ENCODE results near the gene LCAT.

The LCAT gene

DNA sequence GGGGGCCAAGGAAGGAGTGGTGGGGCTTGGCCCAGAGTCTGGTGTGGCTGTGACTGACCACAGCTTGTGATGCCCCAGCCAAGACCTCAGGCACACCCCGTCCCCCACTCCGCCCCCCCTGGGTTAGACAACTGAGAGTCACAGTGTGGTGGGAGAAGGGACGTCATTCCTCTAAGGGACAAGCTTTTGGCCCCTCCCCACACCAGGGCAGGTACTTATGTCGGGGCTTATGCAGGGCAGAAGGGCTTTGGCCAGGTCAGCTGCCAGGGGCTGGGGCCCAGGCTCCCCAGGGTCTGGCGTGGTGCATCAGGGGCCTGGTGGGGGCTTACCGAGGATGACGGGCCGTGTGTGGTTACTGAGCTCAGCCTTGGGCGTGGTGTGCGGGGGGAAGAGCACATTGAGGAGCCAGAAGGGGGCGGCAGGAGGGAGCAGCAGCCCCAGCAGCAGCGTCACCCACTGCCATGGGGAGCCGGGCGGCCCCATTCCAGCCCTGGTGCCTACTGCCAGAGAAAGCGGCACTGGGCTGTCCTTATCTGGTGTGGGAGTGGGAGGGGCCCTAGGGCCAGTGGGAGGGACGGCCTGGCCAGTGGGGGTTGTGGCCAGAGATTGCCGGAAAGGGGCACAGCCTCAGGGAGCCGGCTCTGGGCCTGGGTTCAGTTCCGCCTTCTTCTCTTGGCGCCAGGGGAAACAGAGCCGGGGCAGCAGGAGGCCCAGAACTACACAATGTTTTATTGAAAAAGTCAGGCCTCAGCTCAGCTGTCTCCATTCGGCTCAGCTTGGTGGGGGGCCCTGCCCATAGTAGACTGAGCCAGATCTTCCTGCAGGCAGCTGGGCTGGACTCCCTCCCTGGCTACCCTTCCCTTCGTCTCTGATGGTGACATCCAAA is at the start of gene LCAT:
Gene LCAT, minus strand, starts transcription at position 502 of the 886 bp plus-strand sequence. Its CDS starts 19 bp downstream, at position 483.
- Histone ChIP-seq H3K9me3 (ENCODE audit: insufficient read depth, low read length) (no peaks in the 10 kb centered on the region), H3K4me1 (ENCODE audit: insufficient read depth, insufficient read length) (peaks cover 13% of the 10 kb centered on the region), H3K36me3 (ENCODE audit: insufficient read depth, insufficient read length, low read length) (peaks cover 99% of the 10 kb centered on the region), H3K4me3 (ENCODE audit: insufficient read length, low read depth) (no peak within 1 kb of the TSS), H3K27me3 (ENCODE audit: insufficient read depth, insufficient read length) (no peaks in the 10 kb centered on the region), H3K9ac (ENCODE audit: insufficient read length, low read depth) (no peak within 1 kb of the TSS)
- TF ChIP-seq SUZ12 (IDR thresholded peaks at IDR 0.05; ENCODE audit: extremely low read depth, insufficient read depth, insufficient read length), result no peak
- no peak for DNase-seq (ENCODE audit: low read depth, low spot score)

- Histone ChIP-seq H3K4me3 (ENCODE audit: insufficient read length, low read depth) (no peak overlapping the region), H3K9me3 (ENCODE audit: insufficient read depth, low read length) (peaks cover 4% of the 10 kb centered on the region; the same call in 1 of the 2 replicates), H3K36me3 (ENCODE audit: insufficient read depth, insufficient read length, low read length) (no peaks in the 10 kb centered on the region), H3K4me1 (ENCODE audit: insufficient read depth, insufficient read length) (peaks cover 5% of the 10 kb centered on the region), H3K27me3 (ENCODE audit: insufficient read depth, insufficient read length) (peaks cover 23% of the 10 kb centered on the region), H3K9ac (ENCODE audit: insufficient read length, low read depth) (peak overlapping the region; percentile 32)
- DNase-seq (ENCODE audit: low read depth, low spot score), result no peak
- no peak for TF ChIP-seq ZNF274 (IDR thresholded peaks at IDR 0.05; ENCODE audit: low read depth, low read length)
- TF ChIP-seq SUZ12 (IDR thresholded peaks at IDR 0.05; ENCODE audit: extremely low read depth, insufficient read depth, insufficient read length), result no peak
- TF ChIP-seq YY1 (IDR thresholded peaks at IDR 0.05; ENCODE audit: insufficient read depth, insufficient read length), result no peak
These were observed 49.5 kb upstream of the LCAT start for GRCh38 chr16:67993207-67994039.

DNA sequence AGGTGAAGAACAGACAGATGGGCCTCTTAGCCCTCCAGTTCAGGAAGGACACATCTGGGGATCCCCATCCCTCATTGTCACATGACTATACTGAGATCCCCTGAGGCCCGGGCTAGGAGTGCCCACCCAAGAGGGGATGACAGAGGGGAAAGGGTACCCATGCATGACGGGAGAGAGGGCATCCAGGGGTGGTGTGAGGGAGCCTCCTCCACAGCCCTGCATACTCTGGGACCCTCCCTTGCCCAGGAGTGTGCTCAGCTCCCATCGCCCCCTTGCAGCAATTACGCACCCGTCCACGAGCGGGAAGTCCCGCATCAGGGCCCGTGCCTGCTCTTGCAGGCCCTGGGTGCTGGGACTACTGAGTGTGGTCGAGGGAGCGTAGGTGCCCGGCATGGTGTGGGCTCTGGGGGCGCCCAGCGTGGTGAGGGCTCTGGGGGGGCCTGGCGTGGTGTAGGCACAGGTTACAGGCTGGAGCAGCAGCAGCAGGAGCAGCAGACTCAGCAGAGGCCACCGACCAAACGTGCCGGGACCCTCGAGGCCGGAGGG is 48.8 kb upstream of the LCAT start:
- no peak overlapping the region for H3K9ac ChIP-seq (ENCODE audit: insufficient read length, low read depth)
- TF ChIP-seq YY1 (IDR thresholded peaks at IDR 0.05; ENCODE audit: insufficient read depth, insufficient read length), result no peak
- TF ChIP-seq ZNF274 (IDR thresholded peaks at IDR 0.05; ENCODE audit: low read depth, low read length), result no peak
- TF ChIP-seq SUZ12 (IDR thresholded peaks at IDR 0.05; ENCODE audit: extremely low read depth, insufficient read depth, insufficient read length), result no peak
- no peaks in the 10 kb centered on the region; the same call in 1 of the 2 replicates for H3K9me3 ChIP-seq (ENCODE audit: insufficient read depth, low read length)
- H3K27me3 ChIP-seq (ENCODE audit: insufficient read depth, insufficient read length), result peaks cover 23% of the 10 kb centered on the region
- peaks cover 5% of the 10 kb centered on the region for H3K4me1 ChIP-seq (ENCODE audit: insufficient read depth, insufficient read length)
- H3K4me3 ChIP-seq (ENCODE audit: insufficient read length, low read depth), result no peak overlapping the region
- no peaks in the 10 kb centered on the region for H3K36me3 ChIP-seq (ENCODE audit: insufficient read depth, insufficient read length, low read length)
- DNase-seq (ENCODE audit: low read depth, low spot score), result no peak

- H3K27me3 ChIP-seq (ENCODE audit: insufficient read depth, insufficient read length), result peaks cover 23% of the 10 kb centered on the region
- H3K9me3 ChIP-seq (ENCODE audit: insufficient read depth, low read length), result no peaks in the 10 kb centered on the region
- TF ChIP-seq SUZ12 (IDR thresholded peaks at IDR 0.05; ENCODE audit: extremely low read depth, insufficient read depth, insufficient read length) (no peak), ZNF274 (IDR thresholded peaks at IDR 0.05; ENCODE audit: low read depth, low read length) (no peak), YY1 (IDR thresholded peaks at IDR 0.05; ENCODE audit: insufficient read depth, insufficient read length) (no peak)
- no peak overlapping the region for H3K4me3 ChIP-seq (ENCODE audit: insufficient read length, low read depth)
- no peak overlapping the region for H3K9ac ChIP-seq (ENCODE audit: insufficient read length, low read depth)
- no peak for DNase-seq (ENCODE audit: low read depth, low spot score)
- H3K4me1 ChIP-seq (ENCODE audit: insufficient read depth, insufficient read length), result peaks cover 5% of the 10 kb centered on the region
- no peaks in the 10 kb centered on the region for H3K36me3 ChIP-seq (ENCODE audit: insufficient read depth, insufficient read length, low read length)
These were observed 46.1 kb upstream of the LCAT start for GRCh38 chr16:67990018-67990386.

- Histone ChIP-seq H3K9me3 (ENCODE audit: insufficient read depth, low read length) (no peaks in the 10 kb centered on the region), H3K36me3 (ENCODE audit: insufficient read depth, insufficient read length, low read length) (no peaks in the 10 kb centered on the region), H3K27me3 (ENCODE audit: insufficient read depth, insufficient read length) (peaks cover 23% of the 10 kb centered on the region), H3K4me1 (ENCODE audit: insufficient read depth, insufficient read length) (peaks cover 8% of the 10 kb centered on the region), H3K9ac (ENCODE audit: insufficient read length, low read depth) (no peak overlapping the region), H3K4me3 (ENCODE audit: insufficient read length, low read depth) (no peak overlapping the region)
- no peak for DNase-seq (ENCODE audit: low read depth, low spot score)
- TF ChIP-seq ZNF274 (IDR thresholded peaks at IDR 0.05; ENCODE audit: low read depth, low read length) (no peak), YY1 (IDR thresholded peaks at IDR 0.05; ENCODE audit: insufficient read depth, insufficient read length) (no peak), SUZ12 (IDR thresholded peaks at IDR 0.05; ENCODE audit: extremely low read depth, insufficient read depth, insufficient read length) (no peak)
These were observed 45.5 kb upstream of the LCAT start for GRCh38 chr16:67989322-67990017.

DNA sequence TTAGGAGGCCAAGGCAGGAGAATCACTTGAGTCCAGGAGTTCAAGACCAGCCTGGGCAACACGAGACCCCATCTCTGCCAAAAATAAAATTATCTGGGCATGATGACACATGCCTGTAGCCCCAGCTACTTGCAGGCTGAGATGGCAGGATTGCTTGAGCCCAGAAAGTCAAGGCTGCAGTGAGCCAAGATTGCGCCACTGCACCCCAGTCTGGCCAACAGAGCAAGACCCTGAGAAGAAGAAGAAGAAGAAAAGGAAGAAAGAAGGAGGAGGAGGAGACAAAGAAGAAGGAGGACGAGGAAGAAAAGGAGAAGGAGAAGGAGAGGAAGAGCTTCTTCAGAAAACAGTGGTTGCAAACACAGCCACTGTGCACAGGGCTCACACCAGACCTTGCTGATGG is 44.8 kb upstream of the LCAT start:
- H3K4me1 ChIP-seq (ENCODE audit: insufficient read depth, insufficient read length), result peaks cover 6% of the 10 kb centered on the region
- TF ChIP-seq SUZ12 (IDR thresholded peaks at IDR 0.05; ENCODE audit: extremely low read depth, insufficient read depth, insufficient read length) (no peak), YY1 (IDR thresholded peaks at IDR 0.05; ENCODE audit: insufficient read depth, insufficient read length) (no peak), ZNF274 (IDR thresholded peaks at IDR 0.05; ENCODE audit: low read depth, low read length) (no peak)
- no peak for DNase-seq (ENCODE audit: low read depth, low spot score)
- no peak overlapping the region for H3K9ac ChIP-seq (ENCODE audit: insufficient read length, low read depth)
- H3K27me3 ChIP-seq (ENCODE audit: insufficient read depth, insufficient read length), result peaks cover 23% of the 10 kb centered on the region
- no peaks in the 10 kb centered on the region for H3K9me3 ChIP-seq (ENCODE audit: insufficient read depth, low read length)
- no peaks in the 10 kb centered on the region for H3K36me3 ChIP-seq (ENCODE audit: insufficient read depth, insufficient read length, low read length)
- no peak overlapping the region for H3K4me3 ChIP-seq (ENCODE audit: insufficient read length, low read depth)
